ENCODE measurements around the gene ZBTB14.

DNA sequence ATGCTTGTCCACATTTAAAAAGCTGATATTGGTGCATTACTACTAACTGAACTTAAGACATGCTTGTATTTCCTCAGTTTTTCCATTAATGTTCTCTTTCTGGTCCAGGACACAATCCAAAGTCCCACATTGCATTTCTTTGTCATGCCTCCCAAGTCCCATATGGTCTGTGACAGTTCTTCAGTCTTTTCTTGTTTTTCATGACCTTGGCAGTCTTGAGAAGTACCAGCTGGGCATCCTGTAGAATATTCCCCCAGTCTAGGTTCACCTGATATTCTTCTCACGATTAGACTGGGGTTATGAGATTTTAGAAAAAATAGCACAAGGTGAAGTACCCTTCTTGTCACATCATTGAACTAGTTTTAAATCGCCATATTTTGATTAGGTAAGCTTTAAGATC lies 10.3 kb upstream of the ZBTB14 start:
- TF ChIP-seq, protein P1, sequence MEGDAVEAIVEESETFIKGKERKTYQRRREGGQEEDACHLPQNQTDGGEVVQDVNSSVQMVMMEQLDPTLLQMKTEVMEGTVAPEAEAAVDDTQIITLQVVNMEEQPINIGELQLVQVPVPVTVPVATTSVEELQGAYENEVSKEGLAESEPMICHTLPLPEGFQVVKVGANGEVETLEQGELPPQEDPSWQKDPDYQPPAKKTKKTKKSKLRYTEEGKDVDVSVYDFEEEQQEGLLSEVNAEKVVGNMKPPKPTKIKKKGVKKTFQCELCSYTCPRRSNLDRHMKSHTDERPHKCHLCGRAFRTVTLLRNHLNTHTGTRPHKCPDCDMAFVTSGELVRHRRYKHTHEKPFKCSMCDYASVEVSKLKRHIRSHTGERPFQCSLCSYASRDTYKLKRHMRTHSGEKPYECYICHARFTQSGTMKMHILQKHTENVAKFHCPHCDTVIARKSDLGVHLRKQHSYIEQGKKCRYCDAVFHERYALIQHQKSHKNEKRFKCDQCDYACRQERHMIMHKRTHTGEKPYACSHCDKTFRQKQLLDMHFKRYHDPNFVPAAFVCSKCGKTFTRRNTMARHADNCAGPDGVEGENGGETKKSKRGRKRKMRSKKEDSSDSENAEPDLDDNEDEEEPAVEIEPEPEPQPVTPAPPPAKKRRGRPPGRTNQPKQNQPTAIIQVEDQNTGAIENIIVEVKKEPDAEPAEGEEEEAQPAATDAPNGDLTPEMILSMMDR (IDR thresholded peaks at IDR 0.05) = no peak
- no peak for TF ChIP-seq POLR2A (IDR thresholded peaks at IDR 0.05)
- TF ChIP-seq EP300 (IDR thresholded peaks at IDR 0.05) = no peak

All from tibial nerve (tissue), 4 donors.